SKM-1 treated with dmso at 0.1 percent for 144 hours (cell line): ENCODE measurements around the gene SIVA1.
A peak's percentile ranks its signal among the peaks of the same experiment; 100 is the strongest.
"Not testable (repeated sequence)": the region's sequence is repeated elsewhere in the genome, so short reads cannot be mapped to it uniquely, and the experiment has no call there.

Source experiments
- DNase-seq: peaks from one replicate; lab custom pipeline; 2025; ENCODE audit not compliant: unreplicated experiment; lab: John Stamatoyannopoulos, UW

SIVA1 gene

DNA sequence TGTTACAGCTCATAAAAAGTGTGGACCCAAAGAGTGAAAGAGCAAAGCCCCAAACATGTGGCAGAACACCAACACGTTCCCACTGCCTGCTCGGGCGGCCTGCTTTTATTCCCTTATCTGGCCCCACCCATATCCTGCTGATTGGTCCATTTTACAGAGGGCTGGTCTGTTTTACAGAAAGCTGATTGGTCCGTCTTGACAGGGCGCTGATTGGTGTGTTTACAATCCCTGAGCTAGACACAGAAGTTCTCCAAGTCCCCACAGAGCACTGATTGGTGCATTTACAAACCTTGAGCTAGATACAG lies 2.2 kb upstream of the SIVA1 start:
- not testable (repeated sequence) for DNase-seq

DNA sequence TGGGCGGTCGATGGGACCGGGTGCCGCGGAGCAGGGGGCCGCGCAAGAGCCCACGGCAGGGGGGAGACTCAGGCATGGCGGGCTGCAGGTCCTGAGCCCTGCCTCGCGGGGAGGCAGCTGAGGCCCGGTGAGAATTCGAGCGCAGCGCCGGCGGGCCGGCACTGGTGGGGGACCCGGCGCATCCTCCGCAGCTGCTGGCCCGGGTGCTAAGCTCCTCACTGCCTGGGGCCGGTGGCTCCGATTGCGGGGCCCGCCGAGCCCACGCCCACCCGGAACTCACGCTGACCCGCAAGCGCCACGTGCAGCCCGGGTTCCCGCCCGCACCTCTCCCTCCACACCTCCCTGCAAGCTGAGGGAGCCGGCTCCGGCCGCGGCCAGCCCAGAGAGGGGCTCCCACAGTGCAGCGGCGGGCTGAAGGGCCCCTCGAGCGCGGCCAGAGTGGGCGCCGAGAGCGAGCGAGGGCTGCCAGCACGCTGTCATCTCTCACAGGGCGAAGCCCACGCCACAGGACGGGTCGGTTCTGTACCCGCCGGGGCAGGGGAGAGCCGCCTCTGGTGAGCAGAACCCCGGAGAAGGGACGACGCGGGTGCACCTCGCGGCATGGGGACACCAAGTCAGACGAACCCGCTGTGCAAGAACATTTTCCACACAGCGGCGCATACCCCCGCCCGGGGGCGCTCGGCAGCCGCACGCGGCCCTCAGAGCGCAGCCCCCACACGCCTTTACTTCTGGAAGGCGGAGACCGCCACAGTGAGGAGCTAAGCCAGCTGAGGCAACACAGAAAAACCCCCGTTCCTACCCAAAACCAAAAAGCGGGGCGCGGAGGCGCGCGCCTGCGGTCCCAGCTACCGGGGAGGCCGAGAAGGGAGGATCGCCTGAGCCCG lies 1.2 kb upstream of the SIVA1 start:
- no peak for DNase-seq

DNA sequence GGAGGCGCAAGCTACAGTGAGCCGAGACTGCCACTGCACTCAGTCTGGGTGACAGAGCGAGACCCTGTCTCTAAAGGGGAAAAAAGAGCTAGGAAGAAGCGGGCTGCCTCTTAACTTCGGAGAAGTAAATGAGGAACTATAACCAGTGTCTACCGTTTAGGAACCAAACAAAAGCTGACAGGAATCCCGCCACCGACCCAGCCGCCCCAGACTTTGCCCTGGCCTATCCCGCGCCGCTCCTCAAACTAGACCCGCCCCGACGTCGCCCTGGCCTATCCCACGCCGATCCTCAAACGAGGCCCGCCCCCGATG lies 568 bp upstream of the SIVA1 start:
- DNase-seq, result no peak

DNA sequence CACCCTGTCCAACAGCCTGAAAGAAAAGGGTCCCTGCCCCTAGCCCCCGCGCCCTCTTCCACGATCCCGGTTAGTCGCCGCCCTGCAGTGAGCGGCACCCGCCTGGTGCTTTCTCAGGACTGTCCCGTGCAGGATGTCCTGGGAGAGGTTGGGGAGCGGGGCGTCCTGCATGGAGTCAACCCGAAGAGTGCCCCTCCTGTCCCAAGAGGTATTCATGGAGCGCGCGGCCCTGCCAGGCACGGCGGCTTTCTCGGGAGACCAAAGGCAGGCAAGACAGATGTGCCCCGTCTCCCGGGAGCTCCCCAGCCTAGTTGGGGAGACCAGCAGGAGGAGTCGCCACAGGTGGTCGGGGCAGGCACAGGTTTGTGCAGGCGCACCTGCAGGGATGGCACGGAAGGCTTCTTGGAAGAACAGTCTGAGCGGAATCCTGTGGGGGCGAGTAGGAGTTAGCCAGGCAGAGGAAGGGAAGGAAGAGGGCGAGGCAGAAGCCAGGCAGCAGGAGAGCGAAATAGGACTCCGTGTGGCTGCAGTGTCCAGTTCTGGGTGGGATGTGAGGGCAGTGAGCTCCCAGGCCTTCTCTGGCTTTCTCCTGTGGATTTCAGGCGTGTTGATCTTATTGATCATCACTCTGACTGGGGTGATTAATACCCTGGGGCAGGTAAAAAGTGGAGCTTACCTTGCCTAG lies 723 bp downstream of the SIVA1 start:
- DNase-seq, result no peak

DNA sequence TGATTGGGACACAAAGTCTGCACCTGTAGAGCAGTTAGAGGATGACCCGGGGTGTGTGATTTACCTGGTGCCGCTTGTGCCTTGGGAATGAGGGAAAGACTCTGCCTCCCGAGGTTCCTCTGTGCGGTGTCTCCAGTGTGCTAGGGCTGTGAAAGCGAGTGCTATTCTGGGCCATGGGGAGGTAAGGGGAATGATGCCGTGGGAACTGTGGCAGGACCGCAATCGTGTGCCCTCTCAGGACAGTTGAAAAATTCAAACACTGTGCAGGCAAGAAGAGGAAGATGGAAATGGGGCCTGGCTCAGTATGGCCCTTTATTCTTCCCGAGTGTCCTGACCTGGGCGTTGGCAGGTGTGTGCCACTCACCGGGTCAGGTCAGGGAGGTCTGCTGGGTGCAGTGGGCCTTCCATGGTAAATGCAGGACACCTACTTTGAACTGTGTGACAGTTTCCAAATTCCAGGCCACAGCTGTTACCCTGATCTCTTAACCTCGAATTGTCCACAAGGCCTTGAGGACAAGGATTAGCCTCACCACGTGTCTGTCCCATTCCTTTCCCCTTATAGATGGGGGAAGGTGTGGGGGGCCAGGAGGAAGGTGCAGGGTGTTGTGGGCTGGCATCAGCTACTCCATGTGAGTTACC lies 1.4 kb downstream of the SIVA1 start:
- DNase-seq, result no peak

DNA sequence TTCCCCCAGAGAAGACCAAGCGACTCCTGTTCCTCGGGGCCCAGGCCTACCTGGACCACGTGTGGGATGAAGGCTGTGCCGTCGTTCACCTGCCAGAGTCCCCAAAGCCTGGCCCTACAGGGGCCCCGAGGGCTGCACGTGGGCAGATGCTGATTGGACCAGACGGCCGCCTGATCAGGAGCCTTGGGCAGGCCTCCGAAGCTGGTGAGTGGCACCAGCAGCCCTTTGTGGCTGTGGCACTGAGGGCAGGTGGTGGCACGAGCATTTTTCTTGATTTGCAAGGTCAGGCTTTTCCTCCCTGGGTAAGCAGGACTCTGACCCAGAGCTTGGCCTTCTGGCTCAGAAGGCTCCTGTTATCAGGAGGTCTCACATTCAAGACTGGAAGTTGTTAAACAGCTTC lies 2.7 kb downstream of the SIVA1 start:
- no peak for DNase-seq

DNA sequence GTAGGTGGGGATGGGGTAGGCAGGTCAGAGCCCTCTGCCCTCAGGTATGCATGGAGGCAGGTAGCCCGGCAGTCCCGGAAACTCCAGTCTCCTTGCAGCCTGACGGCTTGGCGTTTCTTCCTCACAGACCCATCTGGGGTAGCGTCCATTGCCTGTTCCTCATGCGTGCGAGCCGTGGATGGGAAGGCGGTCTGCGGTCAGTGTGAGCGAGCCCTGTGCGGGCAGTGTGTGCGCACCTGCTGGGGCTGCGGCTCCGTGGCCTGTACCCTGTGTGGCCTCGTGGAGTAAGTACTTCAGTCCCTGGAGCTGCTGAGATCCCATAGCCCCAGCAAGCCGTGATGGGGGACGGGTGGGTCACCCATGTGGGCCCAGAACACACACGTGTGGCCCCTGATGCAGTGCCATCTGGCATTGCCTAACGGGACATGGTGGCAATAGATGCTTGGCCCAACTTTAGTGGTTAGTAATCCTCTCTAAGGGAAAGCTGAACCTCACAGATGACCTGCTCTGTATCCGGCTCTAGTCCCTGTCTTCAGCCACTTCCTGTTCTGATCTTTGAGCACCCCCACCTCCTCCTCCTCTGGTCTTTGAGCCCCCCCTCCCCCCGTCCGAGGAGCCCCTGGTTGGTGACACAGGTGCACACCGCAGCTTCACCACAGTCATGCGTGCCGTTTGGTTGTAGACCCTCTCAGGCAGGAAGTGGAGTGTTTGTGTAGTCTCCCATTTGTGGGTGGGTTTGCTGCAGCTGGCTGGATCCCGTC lies 3.7 kb downstream of the SIVA1 start:
- DNase-seq, result no peak

DNA sequence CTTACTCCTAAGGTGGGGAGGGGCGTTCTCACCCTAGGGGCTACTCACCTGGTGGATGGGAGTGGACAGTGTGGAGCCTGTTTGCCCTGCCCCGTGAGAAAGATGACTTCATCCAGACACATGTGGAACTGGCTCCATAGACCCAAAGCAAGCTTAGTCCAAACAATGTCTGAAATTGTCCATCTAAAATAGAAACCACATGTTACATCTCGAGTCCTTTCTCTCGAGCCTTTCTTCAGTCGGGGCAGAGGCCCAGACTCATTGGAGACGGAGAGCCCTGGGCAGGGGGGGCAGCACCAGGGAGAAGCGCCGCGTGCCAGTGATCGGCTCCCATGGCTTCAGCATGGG lies 4.3 kb downstream of the SIVA1 start:
- no peak for DNase-seq

DNA sequence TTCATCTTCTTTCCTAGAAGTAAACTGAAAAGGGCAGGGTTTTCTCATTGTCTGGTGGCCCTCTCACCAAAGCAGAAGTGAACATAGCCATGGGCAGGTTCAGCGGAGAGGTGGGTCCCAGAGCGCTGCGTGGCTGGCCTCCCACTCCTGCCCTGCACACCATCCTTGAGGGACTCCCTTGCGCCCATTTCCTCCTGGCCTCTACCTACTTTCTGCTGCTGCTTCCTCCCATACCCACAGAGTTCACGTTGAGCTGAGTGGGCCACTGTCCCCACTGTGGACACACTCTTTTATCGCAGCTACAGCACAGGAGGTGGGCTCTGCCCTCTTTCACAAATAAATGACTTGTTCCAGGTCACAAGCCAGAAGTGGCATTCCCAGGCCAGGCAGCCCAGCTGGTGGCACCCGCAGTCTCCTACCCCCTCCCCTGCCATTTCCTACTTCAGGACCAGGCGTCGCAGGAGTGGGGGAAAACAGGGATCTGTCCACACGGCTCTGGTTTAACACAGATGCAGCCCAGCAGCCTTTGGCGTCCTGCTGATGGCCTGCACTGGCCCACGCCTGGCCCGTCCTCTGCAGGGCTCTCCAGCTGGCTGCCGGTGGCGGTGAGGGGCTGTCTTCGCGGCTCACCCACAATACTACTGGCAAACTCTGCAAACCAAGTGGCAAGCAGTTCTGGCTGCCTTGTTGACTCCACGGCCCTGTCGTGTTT lies 4.9 kb downstream of the SIVA1 start:
- no peak for DNase-seq

DNA sequence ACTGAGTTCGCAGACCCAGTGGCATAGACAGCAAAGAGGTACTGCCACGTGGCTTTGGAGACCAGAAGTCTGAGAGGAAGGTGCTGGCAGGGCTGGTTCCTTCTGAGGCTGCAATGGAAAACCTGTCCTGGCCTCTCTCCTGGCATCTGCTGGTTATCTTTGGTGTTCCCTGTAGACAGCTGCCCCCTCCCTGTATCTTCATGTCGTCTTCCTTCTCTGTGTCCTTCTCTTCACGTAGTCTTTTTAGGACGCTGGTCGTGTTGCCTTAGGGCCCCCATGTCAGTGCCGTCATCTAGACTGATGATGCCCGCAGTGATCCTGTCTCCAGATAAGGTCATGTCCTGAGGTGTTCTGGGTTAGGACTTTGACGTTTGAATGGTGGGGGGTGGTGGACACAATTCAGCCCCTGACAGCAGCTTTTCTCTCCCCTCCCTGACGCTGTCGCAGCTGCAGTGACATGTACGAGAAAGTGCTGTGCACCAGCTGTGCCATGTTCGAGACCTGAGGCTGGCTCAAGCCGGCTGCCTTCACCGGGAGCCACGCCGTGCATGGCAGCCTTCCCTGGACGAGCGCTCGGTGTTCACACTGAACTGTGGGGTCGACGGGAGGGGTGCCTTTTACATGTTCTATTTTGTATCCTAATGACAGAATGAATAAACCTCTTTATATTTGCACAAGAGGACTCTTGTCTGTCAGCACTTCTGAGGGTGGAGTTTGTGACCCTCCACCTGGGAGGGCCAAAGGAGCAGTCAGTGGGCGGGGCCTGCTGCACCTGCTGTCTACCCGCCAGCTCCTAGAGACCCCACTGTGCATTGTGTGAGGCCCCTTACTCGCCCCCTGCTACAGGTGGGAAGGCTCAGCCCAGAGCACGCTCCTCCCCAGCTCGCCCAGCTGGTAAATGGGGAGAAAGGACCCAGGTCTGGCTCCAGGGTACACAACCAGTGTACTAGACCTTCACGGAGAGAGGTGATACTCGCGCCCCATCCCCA lies 6.3 kb downstream of the SIVA1 start:
- DNase-seq, result no peak

DNA sequence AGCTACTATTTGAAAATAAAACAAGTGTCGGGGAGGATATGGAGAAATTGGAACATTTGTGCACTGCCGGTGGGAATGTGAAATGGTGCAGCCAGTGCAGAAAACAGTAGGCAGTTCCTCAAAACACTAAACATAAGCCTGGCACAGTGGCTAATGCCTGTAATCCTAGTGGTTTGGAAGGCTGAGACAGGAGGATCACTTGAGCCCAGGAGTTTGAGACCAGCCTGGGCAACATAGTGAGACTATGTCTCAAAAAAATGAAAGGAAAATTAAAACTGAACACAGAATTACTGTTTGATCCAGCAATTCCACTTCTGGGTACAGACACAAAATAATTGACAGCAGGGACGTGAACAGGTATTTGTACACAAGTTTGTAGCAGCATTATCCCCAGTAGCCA lies 12.6 kb downstream of the SIVA1 start:
- no peak for DNase-seq

DNA sequence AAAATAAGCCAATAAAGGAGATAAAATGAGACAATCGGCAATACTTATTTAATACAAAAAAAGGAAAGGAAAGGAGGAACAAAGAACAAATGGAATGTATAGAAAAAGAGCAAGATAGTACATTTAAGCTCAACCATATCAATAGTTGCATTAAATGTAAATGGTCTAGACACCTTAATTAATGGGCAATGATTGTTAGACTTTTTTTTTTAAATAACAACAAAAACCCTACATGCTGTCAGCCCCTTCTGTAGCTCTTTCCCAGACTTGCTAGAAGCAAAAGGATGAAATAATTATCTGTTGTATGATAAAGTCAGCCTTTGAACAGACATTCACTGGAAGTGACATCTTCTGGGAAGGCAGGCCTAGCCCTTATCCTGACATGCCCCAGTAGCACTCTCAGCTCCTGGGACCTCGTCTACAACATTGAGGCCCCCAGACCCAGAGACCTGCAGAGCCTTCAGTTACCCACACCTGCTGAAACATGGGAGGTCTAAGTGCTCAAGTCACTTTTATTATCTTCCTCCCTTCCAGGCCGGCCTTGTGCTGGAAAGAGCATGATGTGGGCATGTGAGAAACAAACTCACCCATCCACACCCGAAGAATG lies 13.4 kb downstream of the SIVA1 start:
- no peak for DNase-seq

DNA sequence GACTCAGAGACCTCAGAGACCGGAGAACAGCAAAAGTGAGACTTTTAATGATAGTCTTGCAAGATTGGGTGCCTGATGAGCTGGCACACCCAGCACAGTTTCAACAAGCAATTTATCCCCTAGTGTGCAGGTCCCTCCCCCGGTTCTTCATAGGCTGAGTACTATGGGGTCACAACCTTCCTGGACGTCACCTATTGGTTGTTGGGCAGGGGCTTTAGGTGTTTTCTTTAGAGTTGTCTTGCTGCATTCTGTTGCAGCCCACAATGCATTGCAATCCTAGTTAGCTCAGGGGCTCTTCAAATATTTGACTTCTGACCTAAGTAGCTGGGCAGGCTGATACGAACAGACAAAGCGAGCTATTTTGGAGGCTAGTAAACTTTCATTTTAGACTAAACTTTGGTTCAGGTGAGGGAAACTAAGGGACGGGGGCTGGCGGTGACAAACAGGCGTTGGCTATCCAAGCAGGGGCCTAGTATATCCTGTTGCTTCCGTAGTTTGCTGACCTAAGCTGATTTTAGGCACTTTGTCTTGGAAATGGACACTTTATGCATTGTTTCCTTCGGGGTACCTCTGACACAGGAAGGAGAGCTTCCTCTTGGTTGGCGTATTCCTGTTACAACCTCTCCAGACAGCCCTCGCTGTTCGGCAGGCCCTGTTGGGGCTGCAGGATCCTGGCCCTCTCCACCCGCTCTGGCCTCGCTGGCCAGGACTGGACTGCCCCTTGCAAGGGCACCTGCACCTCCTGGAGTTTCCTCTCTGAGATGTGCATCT lies 14.1 kb downstream of the SIVA1 start:
- DNase-seq, result no peak

DNA sequence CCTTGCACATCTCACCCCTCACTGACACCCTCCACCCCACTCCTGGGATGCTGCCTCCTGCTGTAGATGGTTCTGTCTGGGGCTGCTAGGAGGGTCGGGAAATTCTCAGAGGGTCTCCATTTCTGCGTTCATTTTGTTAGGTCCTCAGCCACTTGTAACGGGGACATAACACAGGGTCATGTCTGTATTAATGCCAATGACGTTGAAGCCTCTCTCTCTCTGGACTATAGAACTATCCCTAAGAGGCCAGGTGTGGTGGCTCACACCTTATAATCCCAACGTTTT lies 14.6 kb downstream of the SIVA1 start:
- DNase-seq, result no peak

DNA sequence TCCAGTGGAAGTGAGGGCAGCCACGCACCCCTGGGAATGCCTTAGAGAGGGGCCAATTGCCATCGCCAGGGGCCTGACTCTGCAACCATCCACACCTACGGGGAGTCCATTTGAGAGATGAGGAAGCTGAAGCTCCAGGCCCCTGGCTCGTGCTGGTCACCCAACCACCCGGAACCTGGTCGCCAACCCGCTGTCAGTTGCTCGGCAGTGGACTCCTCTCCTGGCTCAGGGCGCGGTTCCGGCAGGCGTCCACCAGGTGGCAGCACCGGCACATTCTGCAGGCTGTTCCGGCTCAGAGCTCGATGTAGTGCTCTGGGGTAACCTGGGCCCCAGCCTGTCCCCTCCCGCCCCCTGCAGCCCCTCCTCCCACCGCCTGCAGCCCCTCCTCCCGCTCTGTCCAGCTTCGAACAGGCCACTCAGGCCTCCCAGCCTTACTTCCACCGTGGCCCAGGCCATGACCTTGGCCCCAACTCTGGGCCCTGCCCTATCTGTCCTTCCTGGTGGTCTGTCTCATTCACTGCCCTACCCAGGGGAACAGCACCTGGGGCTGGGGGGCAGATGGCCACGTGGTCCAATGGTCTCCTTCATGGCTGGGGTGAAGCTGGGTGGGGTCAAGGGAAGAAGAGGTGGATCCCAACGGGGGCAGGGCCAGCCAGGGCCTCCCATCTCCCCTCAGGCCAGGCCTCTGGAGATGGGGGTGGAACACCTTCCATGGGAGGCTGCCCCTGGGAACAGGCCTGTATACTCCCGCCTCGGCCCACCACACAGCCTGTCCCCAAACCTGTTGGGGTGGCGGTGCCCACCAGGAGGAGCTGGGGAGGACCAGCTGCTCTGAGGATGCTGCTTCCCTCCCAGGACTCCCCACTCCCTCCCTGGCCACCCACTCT lies 15.7 kb downstream of the SIVA1 start:
- peak; percentile 6 for DNase-seq

DNA sequence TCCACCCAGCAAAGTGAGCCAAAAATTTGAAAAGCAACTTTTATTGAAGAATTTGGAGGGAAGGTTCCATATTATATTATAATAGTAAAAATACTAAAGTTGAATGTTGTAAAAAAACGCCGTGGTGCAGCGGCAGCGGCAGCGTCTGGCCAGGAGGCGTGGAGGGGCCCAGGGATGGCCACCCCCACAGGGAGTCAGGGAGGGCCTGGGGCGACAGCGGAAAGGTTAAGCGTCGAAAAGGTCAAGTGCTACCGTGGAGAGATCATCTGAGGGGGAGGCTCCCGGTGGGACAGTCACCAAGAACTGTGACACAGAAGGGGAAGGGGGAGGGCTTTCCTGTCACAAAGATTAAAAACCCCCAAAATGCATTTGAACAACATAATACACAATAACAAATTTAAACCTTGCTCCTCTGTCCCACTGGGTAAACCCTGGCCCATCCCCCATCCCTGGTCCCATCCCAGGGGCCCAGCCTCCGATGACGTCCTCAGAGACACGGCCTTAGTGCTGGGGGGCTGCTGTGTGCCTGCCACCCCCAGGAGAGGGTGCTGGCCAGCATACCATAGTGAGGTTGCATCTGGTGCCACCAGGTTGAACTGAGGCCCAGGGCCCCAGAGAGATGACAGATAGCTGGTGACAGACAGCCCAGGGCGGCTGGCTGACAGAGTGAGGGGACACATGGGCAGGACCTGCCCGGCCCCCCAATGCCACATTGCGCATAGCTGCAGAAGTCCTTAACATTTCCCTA lies 16.6 kb downstream of the SIVA1 start:
- DNase-seq, result no peak

DNA sequence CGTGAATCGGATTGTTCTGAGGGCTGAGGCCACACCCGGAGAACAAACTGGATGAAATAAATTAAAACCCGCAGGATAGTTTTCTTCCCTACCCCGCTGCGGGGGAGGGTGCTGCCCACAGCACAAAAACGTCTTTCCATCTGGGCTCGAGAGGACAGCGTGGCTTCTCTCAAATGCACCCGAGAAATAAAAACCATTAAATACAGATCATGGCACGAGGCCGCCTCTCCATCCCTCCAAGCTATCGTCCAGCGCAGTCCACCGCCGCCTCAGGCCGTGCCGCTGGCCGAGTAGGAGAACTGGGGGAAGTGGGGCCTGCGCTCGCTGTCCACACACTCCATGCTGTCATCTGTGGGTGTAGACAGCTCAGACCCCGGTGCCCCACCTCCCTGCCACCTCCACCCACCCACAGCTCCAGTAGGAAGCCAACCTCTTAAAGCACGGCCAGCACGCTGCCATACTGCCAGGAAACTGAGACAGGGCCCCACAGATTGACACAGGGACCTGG lies 17.2 kb downstream of the SIVA1 start:
- no peak for DNase-seq
